HepG2 (cell line): ENCODE data around the gene PLBD2.

ENCODE experiments used
- HES4 ChIP-seq: sonication (generic); formaldehyde crosslinking; IDR thresholded peaks from 2 replicates; pipeline ENCODE4 v1.9.0; 2021; ENCODE audit warnings: mild to moderate bottlenecking, missing genetic modification reagents, borderline replicate concordance
- SP2 ChIP-seq: sonication (generic); formaldehyde crosslinking; IDR thresholded peaks from 2 replicates; pipeline ENCODE4 v1.5.1; 2020; ENCODE audit warnings: mild to moderate bottlenecking, missing genetic modification reagents
- ZNF224 ChIP-seq: sonication (generic); formaldehyde crosslinking; IDR thresholded peaks from 2 replicates; pipeline ENCODE4 v1.5.0; 2020; ENCODE audit warnings: mild to moderate bottlenecking, missing genetic modification reagents
- ZNF569 ChIP-seq: sonication (generic); formaldehyde crosslinking; IDR thresholded peaks from 2 replicates; pipeline ENCODE4 v1.5.0; 2020; ENCODE audit warnings: mild to moderate bottlenecking, missing genetic modification reagents, moderate library complexity, borderline replicate concordance
- TF ChIP-seq, protein P1 (sequence below): IDR thresholded peaks from 2 replicates; pipeline ENCODE4 v1.6.1; 2012; ENCODE audit warnings: inconsistent platforms
- TF ChIP-seq, protein P2 (sequence below): sonication (generic); formaldehyde crosslinking; IDR thresholded peaks from 2 replicates; pipeline ENCODE4 v1.5.0; 2020; ENCODE audit warnings: mild to moderate bottlenecking, missing genetic modification reagents, moderate library complexity
- TF ChIP-seq, protein P3 (sequence below): sonication (generic); formaldehyde crosslinking; conservative IDR thresholded peaks from 2 replicates; pipeline ENCODE4 v1.5.0; 2020; ENCODE audit warnings: missing genetic modification reagents
- TF ChIP-seq, protein P4 (sequence below): IDR thresholded peaks from 2 replicates; pipeline ENCODE4 v1.6.1; 2016; ENCODE audit warnings: low read depth

DNA sequence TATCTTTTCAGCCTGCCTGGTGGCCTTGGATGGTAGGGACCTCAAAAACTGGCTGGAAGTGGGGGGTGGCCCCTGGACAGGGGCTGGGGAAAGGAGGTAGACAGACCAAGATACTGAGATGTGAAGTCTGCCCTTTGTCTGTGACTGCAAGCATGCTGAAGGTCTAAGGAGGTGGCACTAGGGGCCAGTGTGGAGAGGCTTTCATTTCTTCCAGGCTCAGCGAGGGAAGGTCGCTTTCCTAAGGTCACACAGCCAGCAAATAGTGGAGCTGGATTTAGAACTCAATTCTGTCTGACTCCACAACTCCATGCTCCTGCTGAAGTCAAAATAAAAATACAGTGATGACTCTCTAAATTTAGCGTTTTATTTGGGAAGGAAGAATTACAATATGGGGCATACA is 11.3 kb upstream of the PLBD2 start:
- TF ChIP-seq ZNF224 (CRISPR knock-in tag) (no peak), HES4 (CRISPR knock-in tag) (no peak), ZNF569 (CRISPR knock-in tag) (no peak), SP2 (no peak)
- TF ChIP-seq, protein P1, sequence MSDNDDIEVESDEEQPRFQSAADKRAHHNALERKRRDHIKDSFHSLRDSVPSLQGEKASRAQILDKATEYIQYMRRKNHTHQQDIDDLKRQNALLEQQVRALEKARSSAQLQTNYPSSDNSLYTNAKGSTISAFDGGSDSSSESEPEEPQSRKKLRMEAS: no peak
- TF ChIP-seq, protein P2, sequence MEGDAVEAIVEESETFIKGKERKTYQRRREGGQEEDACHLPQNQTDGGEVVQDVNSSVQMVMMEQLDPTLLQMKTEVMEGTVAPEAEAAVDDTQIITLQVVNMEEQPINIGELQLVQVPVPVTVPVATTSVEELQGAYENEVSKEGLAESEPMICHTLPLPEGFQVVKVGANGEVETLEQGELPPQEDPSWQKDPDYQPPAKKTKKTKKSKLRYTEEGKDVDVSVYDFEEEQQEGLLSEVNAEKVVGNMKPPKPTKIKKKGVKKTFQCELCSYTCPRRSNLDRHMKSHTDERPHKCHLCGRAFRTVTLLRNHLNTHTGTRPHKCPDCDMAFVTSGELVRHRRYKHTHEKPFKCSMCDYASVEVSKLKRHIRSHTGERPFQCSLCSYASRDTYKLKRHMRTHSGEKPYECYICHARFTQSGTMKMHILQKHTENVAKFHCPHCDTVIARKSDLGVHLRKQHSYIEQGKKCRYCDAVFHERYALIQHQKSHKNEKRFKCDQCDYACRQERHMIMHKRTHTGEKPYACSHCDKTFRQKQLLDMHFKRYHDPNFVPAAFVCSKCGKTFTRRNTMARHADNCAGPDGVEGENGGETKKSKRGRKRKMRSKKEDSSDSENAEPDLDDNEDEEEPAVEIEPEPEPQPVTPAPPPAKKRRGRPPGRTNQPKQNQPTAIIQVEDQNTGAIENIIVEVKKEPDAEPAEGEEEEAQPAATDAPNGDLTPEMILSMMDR (CRISPR knock-in tag): no peak
- TF ChIP-seq, protein P3, sequence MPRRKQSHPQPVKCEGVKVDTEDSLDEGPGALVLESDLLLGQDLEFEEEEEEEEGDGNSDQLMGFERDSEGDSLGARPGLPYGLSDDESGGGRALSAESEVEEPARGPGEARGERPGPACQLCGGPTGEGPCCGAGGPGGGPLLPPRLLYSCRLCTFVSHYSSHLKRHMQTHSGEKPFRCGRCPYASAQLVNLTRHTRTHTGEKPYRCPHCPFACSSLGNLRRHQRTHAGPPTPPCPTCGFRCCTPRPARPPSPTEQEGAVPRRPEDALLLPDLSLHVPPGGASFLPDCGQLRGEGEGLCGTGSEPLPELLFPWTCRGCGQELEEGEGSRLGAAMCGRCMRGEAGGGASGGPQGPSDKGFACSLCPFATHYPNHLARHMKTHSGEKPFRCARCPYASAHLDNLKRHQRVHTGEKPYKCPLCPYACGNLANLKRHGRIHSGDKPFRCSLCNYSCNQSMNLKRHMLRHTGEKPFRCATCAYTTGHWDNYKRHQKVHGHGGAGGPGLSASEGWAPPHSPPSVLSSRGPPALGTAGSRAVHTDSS (CRISPR knock-in tag): no peak
- TF ChIP-seq, protein P4, sequence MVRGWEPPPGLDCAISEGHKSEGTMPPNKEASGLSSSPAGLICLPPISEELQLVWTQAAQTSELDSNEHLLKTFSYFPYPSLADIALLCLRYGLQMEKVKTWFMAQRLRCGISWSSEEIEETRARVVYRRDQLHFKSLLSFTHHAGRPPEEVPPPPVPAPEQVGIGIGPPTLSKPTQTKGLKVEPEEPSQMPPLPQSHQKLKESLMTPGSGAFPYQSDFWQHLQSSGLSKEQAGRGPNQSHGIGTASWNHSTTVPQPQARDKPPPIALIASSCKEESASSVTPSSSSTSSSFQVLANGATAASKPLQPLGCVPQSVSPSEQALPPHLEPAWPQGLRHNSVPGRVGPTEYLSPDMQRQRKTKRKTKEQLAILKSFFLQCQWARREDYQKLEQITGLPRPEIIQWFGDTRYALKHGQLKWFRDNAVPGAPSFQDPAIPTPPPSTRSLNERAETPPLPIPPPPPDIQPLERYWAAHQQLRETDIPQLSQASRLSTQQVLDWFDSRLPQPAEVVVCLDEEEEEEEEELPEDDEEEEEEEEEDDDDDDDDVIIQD (CRISPR knock-in tag): no peak
